K562 (cell line): ENCODE results near the gene MAPT.

Experiments used
- CBFB ChIP-seq: sonication (generic); formaldehyde crosslinking; IDR thresholded peaks from 2 replicates; pipeline ENCODE4 v1.4.0; 2020; ENCODE audit warnings: mild to moderate bottlenecking, missing genetic modification reagents
- CCAR2 ChIP-seq: fragments of 200-400 bp; formaldehyde crosslinking; IDR thresholded peaks from 2 replicates; pipeline ENCODE4 v1.6.1; 2017; ENCODE audit warnings: mild to moderate bottlenecking, low read depth, low read length
- EP300 ChIP-seq: IDR thresholded peaks from 2 replicates; pipeline ENCODE4 v1.6.1; 2012; ENCODE audit warnings: low read length, improper control_type of control experiment
- GATA2 ChIP-seq: sonication (generic); formaldehyde crosslinking; IDR thresholded peaks from 2 replicates; pipeline ENCODE4 v1.4.0; 2020; ENCODE audit warnings: mild to moderate bottlenecking, missing genetic modification reagents
- JUND ChIP-seq, 2 experiments: IDR thresholded peaks; 2 replicates in 1 of 2; 3 replicates in 1 of 2; pipeline ENCODE4 v1.6.1; 2011; ENCODE audit warnings: borderline replicate concordance in 2 of 2, low read depth in 2 of 2, low read length in 2 of 2, improper control_type of control experiment in 1 of 2, missing biosample characterization in 1 of 2, missing genetic modification characterization in 1 of 2, missing genetic modification reagents in 1 of 2
- KDM5B ChIP-seq: fragments of 200-600 bp; sonication (generic); IDR thresholded peaks from 2 replicates; pipeline ENCODE4 v1.6.1; 2012; ENCODE audit warnings: low read depth, mild to moderate bottlenecking, moderate library complexity, low read length, control low read depth, inconsistent platforms; ENCODE audit not compliant: insufficient replicate concordance
- MXI1 ChIP-seq: IDR thresholded peaks from 2 replicates; pipeline ENCODE4 v1.6.1; 2011; ENCODE audit warnings: low read depth, mild to moderate bottlenecking, improper control_type of control experiment, low read length
- NCOR1 ChIP-seq: fragments of 450-650 bp; IDR thresholded peaks from 2 replicates; pipeline ENCODE4 v1.6.1; 2016; ENCODE audit warnings: mild to moderate bottlenecking, moderate library complexity
- SRF ChIP-seq, 2 experiments: fragments of 250-450, 450-650 bp in 1 of 2; sonication (Bioruptor Pico) in 1 of 2; sonication (generic) in 1 of 2; formaldehyde crosslinking; IDR thresholded peaks; 2 replicates each; pipeline versions ENCODE4 v1.5.0 to v1.5.1; 2020 to 2022; ENCODE audit warnings: mild to moderate bottlenecking in 1 of 2, missing genetic modification reagents in 1 of 2
- STAT5B ChIP-seq: fragments of 250-450 bp; sonication (Bioruptor Pico); IDR thresholded peaks from 2 replicates; pipeline ENCODE4 v1.8.0; 2021; ENCODE audit warnings: mild to moderate bottlenecking, inconsistent platforms
- ZNF232 ChIP-seq: sonication (generic); formaldehyde crosslinking; IDR thresholded peaks from 2 replicates; pipeline ENCODE4 v1.8.0; 2022; ENCODE audit warnings: mild to moderate bottlenecking, missing genetic modification reagents
- TF ChIP-seq, protein P1 (sequence below), 3 experiments: IDR thresholded peaks in 2 of 3; conservative IDR thresholded peaks in 1 of 3; 2 replicates each; pipeline ENCODE4 v1.5.1; 2011 to 2012; ENCODE audit warnings: low read length in 3 of 3, mild to moderate bottlenecking in 3 of 3, control low read depth in 2 of 3, improper control_type of control experiment in 1 of 3, inconsistent platforms in 1 of 3, low read depth in 1 of 3, mixed read lengths in 1 of 3, moderate library complexity in 1 of 3; ENCODE audit not compliant: insufficient read depth in 2 of 3
- TF ChIP-seq, protein P2 (sequence below): sonication (generic); IDR thresholded peaks from 2 replicates; pipeline ENCODE4 v1.6.1; 2016

DNA sequence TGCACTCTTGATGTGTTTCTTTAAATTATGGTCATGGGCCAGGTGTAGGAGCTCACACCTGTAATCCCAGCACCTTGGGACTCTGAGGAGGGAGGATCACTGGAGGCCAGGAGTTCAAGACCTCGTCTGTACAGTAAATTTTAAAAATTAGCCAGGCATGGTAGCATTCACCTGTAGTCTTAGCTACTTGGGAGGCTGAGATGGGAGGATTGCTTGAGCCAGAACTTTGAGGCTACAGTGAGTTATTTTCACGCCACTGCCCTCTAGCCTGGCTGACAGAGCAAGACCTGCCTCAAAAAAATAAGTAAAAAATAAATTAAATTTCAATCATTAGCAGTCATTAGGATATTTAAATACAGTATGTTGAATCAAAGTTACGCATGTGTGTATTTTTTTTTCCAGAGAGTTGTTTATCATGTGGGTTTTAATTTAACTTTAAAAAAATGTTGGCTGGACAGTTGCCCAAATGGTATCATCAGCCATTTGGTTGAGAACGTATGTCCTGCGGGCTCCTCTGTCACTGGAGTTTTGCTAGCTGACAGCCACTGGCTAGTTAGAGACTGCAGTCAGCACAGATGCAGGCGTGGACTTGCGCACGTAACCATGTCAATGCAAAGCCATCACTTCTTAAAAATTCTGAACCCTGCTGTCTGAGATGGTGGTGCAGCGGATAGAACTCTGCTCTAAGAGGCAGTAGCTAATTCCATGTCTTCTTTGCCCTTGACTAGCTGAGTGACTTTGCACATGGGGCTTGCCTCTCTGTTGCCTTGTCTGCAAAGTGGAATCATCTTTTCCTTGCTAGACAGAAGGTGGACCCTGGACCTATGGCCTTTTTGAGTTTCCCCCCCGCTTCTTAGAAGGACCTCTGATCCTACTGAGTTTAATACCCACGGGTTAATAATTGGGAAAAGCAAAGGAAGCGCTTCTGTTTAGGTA, 40.0 kb downstream of the MAPT start:
- TF ChIP-seq GATA2 (CRISPR knock-in tag) (no peak), STAT5B (CRISPR knock-in tag) (no peak), MXI1 (no peak), CBFB (no peak), SRF (CRISPR knock-in tag; IDR thresholded peaks at IDR 0.05) (no peak), EP300 (no peak), JUND (IDR thresholded peaks at IDR 0.05; ENCODE audit: borderline replicate concordance, low read depth, low read length) (no peak), JUND (tag; IDR thresholded peaks at IDR 0.05; ENCODE audit: borderline replicate concordance, low read depth, low read length) (no peak), NCOR1 (no peak), ZNF232 (CRISPR knock-in tag) (no peak), KDM5B (no peak), CCAR2 (no peak)
- TF ChIP-seq, protein P1, sequence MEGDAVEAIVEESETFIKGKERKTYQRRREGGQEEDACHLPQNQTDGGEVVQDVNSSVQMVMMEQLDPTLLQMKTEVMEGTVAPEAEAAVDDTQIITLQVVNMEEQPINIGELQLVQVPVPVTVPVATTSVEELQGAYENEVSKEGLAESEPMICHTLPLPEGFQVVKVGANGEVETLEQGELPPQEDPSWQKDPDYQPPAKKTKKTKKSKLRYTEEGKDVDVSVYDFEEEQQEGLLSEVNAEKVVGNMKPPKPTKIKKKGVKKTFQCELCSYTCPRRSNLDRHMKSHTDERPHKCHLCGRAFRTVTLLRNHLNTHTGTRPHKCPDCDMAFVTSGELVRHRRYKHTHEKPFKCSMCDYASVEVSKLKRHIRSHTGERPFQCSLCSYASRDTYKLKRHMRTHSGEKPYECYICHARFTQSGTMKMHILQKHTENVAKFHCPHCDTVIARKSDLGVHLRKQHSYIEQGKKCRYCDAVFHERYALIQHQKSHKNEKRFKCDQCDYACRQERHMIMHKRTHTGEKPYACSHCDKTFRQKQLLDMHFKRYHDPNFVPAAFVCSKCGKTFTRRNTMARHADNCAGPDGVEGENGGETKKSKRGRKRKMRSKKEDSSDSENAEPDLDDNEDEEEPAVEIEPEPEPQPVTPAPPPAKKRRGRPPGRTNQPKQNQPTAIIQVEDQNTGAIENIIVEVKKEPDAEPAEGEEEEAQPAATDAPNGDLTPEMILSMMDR (IDR thresholded peaks at IDR 0.05 in 2 of 3, conservative IDR thresholded peaks at IDR 0.05 in 1 of 3; ENCODE audit: insufficient read depth in 2 of 3, low read depth in 1 of 3, low read length in 3 of 3), result no peak
- TF ChIP-seq, protein P2, sequence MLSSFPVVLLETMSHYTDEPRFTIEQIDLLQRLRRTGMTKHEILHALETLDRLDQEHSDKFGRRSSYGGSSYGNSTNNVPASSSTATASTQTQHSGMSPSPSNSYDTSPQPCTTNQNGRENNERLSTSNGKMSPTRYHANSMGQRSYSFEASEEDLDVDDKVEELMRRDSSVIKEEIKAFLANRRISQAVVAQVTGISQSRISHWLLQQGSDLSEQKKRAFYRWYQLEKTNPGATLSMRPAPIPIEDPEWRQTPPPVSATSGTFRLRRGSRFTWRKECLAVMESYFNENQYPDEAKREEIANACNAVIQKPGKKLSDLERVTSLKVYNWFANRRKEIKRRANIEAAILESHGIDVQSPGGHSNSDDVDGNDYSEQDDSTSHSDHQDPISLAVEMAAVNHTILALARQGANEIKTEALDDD, result no peak
